GM21447 (cell line): ENCODE measurements around the gene KCTD15.
"Not testable (repeated sequence)": the region's sequence is repeated elsewhere in the genome, so short reads cannot be mapped to it uniquely, and the experiment has no call there.

Experiments
- ATAC-seq: cut with Tn5 transposase; IDR thresholded peaks from one replicate; pipeline ENCODE4 v1.9.1; 2021; ENCODE audit not compliant: unreplicated experiment

KCTD15 gene

DNA sequence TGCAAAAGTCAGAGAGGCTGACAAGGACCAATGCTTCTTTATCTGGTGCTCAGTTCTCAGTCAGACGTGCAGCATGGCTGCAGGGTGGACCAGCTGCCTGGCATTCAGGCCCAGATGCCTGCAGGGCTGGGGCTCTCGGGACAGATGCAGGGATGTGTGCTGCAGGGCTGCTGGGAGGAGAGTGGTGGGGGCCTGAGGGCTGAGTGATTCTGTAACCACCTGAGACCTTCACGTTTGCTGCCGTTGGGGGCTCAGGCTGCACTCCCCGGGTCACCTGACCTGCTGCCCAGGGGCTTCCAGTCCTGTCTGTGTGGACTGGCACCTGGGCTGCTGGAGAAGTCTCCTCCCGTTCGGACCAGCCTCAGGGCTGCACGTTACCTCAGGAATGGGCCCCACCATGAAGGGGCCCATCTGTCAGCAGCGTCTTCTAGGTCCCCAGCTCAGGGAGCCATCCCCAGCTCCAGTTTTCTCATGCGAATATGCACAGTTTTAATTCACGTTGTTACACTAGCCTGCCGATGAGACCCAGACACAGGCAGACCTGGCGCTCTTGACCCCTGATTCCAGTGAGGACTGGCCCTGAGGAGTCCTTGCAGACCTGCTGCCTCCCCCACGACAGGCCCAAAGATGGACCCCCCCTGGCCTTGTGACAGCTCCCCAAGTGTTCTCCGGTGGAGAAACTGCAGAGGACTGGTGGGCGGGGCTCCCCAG lies 16.9 kb downstream of the KCTD15 start:
- ATAC-seq, result no peak

- no peak for ATAC-seq
Observed at GRCh38 chr19:33814181-33815165, 17.8 kb downstream of the KCTD15 start.

DNA sequence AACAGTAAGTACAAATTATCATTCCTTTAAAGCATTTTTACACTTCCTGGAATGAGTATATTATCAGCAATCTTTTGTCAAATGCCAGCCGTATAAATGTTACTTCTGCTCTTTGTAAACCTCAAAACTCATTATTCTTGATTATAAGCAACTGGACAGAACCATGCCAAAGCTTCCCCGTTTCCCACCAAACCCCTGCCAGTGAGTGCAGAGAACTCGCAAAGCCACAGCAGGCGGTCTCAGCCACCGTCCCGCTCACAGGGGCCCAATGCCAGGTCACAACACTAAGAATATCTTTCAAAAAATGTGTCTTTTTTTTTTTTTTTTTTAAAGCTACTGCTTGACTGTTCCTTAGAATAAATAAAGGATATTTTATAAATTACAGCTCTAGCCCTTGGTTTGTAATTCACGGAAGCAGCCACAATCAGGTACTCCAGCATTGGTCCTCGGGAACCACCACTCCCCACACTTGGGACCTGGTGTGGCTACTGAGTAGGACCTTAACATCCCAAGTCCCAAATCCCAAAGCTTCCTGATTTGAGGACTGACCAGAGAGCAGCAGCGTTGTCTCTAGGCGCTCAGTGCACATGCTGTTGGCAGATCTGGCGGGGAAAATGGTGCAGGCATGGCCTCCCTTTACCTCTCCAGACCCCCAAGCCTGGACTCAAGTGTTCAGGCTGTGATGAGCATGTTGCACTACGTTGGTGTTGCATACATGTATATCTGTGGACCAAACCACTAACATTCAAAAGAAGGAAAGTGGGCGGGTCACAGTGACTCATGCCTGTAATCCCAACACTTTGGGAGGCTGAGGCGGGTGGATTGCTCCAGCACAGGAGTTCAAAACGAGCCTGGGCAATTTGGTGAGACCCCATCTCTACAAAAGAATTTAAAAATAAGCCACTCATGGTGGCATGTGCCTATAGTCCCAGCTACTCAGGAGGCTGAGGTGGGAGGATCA lies 19.0 kb downstream of the KCTD15 start:
- ATAC-seq, result no peak

DNA sequence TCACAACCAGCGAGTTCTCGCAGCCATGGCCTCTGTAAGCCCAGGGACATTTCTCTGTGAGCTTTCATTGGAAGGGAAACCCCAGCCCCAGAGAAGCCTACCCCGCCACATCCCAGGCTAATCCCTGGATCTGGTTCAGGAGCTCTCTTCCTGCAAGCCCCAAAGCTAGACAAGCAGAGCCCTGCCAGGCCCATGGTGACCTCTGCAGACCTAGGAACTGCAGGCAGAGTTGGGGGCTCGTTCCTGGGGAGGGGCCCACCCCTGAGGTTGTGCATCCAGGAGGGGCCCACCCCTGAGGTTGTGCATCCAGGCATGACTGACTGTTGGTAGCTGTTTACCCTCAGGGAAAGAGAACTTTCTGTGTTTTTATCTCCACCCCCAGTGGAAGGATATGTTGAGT lies 21.7 kb downstream of the KCTD15 start:
- ATAC-seq, result no peak

DNA sequence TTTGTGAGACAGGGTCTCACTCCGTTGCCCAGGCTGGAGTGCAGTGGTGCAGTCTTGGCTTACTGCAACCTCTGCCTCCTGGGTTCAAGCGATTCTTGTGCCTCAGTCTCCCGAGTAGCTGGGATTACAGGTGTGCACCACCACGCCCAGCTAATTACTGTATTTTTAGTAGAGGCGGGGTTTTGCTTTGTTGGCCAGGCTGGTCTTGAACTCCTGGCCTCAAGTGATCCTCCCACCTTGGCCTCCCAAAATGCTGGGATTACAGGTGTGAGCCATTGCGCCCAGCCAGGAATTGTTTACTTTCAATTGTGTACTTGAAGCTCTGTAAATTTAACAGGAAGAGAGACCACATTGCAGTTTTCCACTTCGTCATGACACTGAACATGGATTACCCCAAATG lies 22.4 kb downstream of the KCTD15 start:
- ATAC-seq, result not testable (repeated sequence)

GRCh38 chr19:33819506-33819879 lies 22.8 kb downstream of the KCTD15 start:
- no peak for ATAC-seq

DNA sequence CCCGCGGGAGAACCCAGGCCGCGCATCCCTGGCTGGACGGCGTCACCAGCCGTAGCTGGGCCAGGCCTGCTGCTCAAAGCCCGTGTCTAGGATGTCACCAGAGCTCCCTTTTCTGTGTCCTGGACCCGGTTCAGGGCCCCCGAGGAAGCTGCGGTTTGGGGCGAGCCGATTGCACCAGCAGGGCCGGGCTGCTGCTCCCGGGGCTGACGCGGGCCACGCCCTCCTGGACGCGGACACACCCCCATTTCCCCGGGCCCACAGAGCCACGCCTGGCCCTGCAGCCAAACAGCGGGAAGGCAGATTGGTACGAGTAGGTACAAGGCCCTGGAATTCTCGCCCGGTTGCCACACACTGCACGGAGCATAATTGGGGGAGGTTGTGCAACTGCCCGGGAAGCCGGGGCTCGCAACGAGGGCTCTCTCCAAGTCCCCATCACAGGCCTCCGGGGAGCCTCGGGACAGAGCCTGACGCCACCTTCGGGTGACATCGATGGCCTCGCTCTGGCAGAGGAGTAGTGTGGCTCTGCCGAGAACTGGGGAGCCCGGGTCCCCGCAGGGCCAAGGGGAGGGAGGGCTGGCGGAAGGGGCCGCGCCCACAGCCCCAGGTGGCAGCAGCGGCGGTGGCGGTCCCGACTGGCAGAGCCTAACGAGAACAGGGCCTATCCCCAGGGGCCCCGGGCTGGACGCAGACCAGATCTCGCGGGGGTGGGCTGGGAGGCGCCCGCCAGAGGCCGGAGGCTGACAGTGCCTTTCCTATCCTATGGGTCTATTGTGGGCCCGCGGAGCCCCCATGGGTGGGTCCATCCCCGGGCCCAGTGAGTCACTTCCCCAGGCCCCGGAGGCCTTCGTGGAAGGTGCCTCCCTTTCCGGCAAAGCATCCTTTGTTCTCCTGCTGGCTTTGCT lies 23.5 kb downstream of the KCTD15 start:
- ATAC-seq, result no peak

- no peak for ATAC-seq
Observed at GRCh38 chr19:33821871-33822270, 25.2 kb downstream of the KCTD15 start.

GRCh38 chr19:33823341-33823740 lies 26.7 kb downstream of the KCTD15 start:
- ATAC-seq, result no peak

DNA sequence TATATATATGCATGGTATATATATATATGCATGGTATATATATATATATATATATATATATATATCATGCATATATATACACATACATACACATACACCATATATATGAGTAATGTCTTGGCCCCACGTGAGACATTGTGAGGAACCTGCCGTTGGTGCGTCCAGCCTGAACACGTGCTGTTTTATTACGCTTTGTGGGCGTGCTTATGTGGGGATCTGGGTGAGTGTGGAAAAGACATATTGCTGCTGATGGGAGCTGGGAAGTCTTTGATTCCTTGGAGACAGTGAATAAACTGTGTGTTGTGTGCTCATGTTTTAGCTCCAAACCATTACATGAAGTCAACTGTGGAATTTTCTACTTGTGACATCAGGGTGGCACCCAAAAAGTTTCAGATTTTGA lies 28.9 kb downstream of the KCTD15 start:
- no peak for ATAC-seq

DNA sequence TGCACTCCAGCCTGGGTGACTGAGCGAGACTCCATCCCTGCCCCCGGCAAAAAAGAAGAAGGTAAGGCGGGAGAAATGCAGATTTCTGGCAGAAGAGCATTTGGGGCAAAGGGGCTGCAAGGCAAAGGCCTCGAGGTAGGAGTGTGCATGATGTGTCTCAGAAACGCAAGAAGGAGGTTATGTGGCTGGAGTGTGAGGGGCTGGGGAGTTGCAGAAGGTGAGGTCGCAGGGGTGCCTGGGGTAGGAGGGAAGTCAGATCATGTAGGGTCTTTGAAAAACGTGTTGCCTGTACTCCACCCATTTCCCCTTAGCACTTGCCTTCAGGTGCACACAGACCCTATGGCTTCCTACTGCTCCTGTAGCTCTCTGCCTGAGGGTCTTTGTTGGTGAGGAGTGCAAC lies 29.9 kb downstream of the KCTD15 start:
- no peak for ATAC-seq

DNA sequence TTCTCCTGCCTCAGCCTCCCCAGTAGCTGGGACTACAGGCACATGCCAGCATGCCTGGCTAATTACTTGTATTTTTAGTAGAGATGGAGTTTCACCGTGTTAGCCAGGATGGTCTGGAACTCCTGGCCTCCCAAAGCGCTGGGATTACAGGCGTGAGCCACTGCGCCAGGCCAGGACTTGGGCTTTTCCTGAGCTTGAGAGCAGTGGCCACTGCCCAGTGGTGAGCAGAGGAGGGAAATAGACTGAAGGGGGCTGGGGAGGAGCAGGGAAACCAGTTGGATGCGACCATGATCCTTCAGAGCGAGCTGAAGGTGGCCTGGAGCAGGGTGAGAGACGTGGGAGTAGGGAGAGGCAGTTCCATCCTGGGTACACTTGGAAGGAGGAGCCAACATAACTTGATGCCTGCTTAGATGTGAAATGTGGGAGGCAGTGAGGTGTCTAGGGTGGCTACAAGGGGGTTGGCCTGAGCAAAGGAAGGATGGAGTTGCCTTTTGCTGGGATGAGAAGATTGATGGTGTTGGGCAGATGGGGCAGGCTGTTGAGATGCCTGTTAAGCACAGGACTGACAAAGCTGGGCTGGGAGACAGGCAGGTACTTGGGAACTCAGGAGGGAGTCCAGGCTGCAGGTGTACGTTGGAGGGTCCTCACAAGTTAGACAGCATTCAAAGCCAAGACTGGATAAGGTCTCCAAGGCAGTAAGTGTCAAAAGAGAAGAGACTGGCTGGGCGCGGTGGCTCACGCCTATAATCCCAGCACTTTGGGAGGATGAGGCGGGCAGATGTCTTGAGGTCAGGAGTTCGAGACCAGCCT lies 31.8 kb downstream of the KCTD15 start:
- no peak for ATAC-seq

DNA sequence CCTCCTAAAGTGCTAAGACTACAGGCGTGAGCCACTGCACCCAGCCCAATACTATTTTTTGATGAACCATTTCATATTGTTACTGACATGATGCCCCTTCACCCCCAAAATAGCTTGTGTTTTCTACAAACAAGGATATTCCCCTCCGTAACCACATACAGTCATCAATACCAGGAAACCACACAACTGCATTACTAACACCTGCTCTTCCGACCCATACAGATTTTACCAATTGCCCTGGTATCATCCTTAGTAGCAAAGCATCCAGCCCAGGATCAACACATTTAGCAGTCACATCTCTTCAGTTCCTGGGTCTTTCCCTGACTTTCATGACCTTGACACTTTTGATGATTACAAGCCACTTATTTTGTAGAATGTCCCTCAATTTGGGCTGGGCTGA lies 33.6 kb downstream of the KCTD15 start:
- ATAC-seq, result no peak

DNA sequence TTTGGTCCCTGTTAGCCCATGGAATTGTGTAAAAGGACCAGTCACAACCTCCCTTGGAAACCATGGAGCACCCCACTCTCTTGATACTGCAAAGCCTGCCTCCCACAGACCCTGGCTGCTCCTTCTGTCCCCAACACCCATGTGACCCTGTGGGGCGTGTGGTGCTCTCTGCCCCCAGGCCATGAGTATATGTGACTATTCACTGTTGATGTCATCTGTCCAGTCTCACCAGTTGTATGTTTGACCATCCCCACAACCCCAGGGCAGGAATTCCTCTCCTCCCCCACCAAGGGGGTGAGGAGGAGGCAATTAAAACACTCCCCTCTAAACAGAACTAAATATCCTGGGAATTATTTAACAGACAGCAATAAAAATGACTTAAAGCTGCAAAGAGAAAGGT lies 35.2 kb downstream of the KCTD15 start:
- no peak for ATAC-seq

GRCh38 chr19:33832633-33833032 lies 36.0 kb downstream of the KCTD15 start:
- no peak for ATAC-seq

DNA sequence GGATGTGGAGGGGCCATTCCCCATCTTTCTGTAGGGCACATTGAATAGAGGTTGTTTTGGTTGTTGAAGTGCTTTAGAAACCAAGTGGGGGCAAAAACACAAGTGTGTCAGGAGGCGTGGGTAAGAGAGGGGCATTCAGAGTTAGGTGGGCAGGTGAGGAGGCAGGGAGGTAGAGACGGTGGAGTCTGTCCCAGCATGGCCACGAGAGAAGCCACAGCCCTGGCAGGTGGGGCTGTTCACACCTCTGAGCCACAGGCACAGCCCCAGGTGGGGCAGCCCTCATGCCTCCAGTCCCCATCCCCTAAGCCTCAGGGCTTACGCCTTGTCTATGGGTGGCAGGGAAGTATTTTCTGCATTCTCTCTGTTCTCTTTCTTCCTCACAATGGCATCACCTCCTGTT lies 43.7 kb downstream of the KCTD15 start:
- no peak for ATAC-seq

DNA sequence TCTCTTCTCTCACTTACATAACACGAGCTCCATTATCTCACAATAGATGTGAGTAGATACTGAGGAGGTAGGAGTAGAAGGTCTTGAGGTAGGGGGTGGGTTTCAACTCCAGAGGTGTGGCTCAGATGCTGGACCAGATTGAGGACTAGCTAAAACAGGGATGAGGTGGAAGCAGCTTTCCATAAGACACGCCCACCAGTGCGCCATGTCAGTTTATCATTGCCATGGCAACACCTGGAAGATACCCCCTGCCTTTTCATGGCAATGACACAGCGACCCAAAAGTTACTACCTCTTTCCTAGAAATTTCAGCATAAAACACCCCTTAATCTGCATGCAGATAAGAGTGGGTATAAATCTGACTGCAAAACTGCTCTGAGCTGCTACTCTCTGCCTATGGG lies 44.1 kb downstream of the KCTD15 start:
- no peak for ATAC-seq

DNA sequence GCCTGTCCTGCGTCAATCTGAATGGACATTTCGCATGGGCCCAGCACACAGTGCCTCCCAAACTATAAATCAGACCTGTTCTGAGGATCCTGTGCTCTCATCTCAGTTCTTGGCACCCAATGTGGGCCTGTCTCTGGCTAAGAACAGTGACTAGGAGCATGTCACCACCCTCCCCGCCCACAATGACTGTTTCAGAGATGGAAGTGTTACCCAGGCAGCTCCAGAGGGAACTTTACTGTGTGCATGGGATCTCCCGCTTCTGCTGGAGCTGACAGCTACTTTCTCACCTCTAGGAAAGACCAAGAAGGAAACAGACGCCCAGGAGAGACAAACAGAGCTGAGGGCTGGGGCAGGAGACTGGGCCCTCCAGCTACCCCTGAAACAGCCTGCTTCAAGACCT lies 45.0 kb downstream of the KCTD15 start:
- no peak for ATAC-seq

DNA sequence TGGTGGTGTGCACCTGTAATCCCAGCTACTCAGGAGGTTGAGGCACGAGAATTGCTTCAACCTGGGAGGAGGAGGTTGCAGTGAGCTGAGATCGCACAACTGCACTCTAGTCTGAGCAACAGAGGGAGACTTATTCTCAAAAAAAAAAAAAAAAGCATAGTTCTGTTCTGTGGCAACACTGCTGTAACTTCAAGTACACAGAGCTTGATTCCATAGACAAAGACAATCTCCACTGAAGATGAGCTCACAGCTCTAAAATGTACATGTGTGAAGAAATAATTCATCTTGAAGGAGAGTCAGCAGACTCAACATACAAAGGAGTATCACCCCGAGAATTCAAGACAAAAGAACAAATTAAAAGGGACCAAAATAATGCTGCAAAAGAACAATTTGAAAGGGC lies 47.8 kb downstream of the KCTD15 start:
- no peak for ATAC-seq
